Gastroesophageal sphincter (tissue), 4 donors: Measurements from ENCODE around the gene CLCN1. TPM values are rescaled to one million over a fixed set of nuclear protein-coding genes. Genes with fewer than 3 reads are reported as not detected.

Source experiments
- ATAC-seq: fragments of 150-250 bp; one replicate; pipeline ENCODE4 v1.9.1; 2016; ENCODE audit warnings: mild to moderate bottlenecking, moderate library complexity
- H3K27ac ChIP-seq, 4 donors: fragments of 200-600 bp; sonication (generic) in 3 of 4; 1 replicate in 3 of 4; 2 replicates in 1 of 4; pipeline ENCODE4 v1.5.1; 2016 to 2019
- H3K27me3 ChIP-seq: fragments of 200-600 bp; sonication (generic); one replicate; pipeline ENCODE4 v1.5.1; 2019
- H3K36me3 ChIP-seq, 2 donors: fragments of 200-600 bp; sonication (generic); one replicate each; pipeline ENCODE4 v1.5.1; 2019; ENCODE audit warnings: control low read depth in 1 of 2
- H3K4me1 ChIP-seq, 3 donors: fragments of 200-600 bp; sonication (generic); 1 replicate in 2 of 3; 2 replicates in 1 of 3; pipeline ENCODE4 v1.5.1; 2016 to 2019; ENCODE audit warnings: control low read depth in 2 of 3
- H3K4me3 ChIP-seq, 2 donors: fragments of 200-600 bp; sonication (generic); one replicate each; pipeline ENCODE4 v1.5.1; 2019; ENCODE audit warnings: mild to moderate bottlenecking in 1 of 2, moderate library complexity in 1 of 2
- H3K9me3 ChIP-seq, 3 donors: fragments of 200-600 bp; sonication (generic); one replicate each; pipeline ENCODE4 v1.5.1; 2017 to 2019; ENCODE audit warnings: control low read depth in 2 of 3
- EP300 ChIP-seq: sonication (generic); formaldehyde crosslinking; IDR thresholded peaks from one replicate; pipeline ENCODE4 v1.6.1; 2017; ENCODE audit warnings: antibody characterized with exemption, mild to moderate bottlenecking
- POLR2A ChIP-seq, 2 donors: fragments of 450-650 bp; IDR thresholded peaks; one replicate each; pipeline ENCODE4 v1.6.1; 2017; ENCODE audit warnings: antibody characterized with exemption in 2 of 2, mild to moderate bottlenecking in 2 of 2, moderate library complexity in 1 of 2
- POLR2AphosphoS5 ChIP-seq: sonication (generic); formaldehyde crosslinking; IDR thresholded peaks from one replicate; pipeline ENCODE4 v1.6.1; 2017; ENCODE audit warnings: antibody characterized with exemption
- WGBS, 2 donors: methylation state at CpG; one replicate each; pipeline ENCODE4 v1.1.5; 2018; ENCODE audit warnings: low coverage in 1 of 2; 5-methylcytosine and 5-hydroxymethylcytosine counted together
- small RNA-seq, 4 donors: library from RNA; depleted of rRNA; stranded (forward); fragments of <200 nt; gene quantifications; one replicate each; pipeline ENCODE3, GENCODE V24; 2016
- total RNA-seq, 4 donors: library from RNA; depleted of rRNA; stranded (reverse); fragments of >200 nt; gene quantifications; one replicate each; pipeline ENCODE4 v1.1.0, GENCODE V29; 2016
- TF ChIP-seq, protein P1 (sequence below), 4 experiments: fragments of 200-600 bp in 2 of 4; fragments of 450-650 bp in 2 of 4; sonication (generic) in 1 of 4; IDR thresholded peaks; one replicate each; pipeline ENCODE4 v1.5.1; 2017 to 2019; ENCODE audit warnings: antibody characterized with exemption in 4 of 4, mild to moderate bottlenecking in 2 of 4, moderate library complexity in 2 of 4

The CLCN1 gene
- total RNA-seq, 4 donors from 2014 or later: not detected

DNA sequence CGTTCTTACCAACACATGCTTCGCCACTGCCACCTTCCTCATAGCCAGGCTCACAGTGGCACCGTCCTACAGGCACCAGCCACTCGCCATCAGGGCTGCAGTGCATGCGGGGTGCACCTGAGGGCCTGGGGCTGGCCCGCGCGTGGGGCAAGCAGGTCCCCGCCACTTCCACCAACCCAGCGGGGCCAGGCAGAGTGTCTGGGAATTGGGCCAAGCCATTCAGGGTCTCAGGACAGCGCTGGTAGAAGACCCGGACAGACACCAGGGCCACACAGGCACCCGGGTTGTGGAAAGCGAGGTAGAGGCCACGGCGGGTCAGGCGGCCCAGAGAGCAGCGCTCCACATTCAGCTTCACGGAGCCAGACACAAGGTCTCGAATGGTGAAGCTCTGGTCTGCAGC, 83.7 kb downstream of the CLCN1 start:
- H3K36me3 ChIP-seq: no peaks in the 10 kb centered on the region
- no peak for TF ChIP-seq POLR2A (IDR thresholded peaks at IDR 0.05)
- no peak for TF ChIP-seq POLR2AphosphoS5
- H3K27ac ChIP-seq: no peak overlapping the region
- no peak for ATAC-seq
- H3K4me1 ChIP-seq: peaks cover 0 to 15% (median 0%) of the 10 kb centered on the region in 3 donors
- no peaks in the 10 kb centered on the region for H3K9me3 ChIP-seq
- 95 to 100% methylated on average over 1 to 9 of the region's 20 CpGs for WGBS, 2 donors
- no peaks in the 10 kb centered on the region for H3K27me3 ChIP-seq
- H3K4me3 ChIP-seq: no peak overlapping the region

GRCh38 chr7:143401265-143401664, 85.4 kb downstream of the CLCN1 start:
- Histone ChIP-seq H3K36me3 (no peaks in the 10 kb centered on the region), H3K4me3 (no peak overlapping the region), H3K9me3 (no peaks in the 10 kb centered on the region), H3K27me3 (no peaks in the 10 kb centered on the region), H3K4me1 (no peaks in the 10 kb centered on the region), H3K27ac (no peak overlapping the region)
- no peak for ATAC-seq
- no CpG with 5 or more reads among the region's 12 CpGs for WGBS, 2 donors
- TF ChIP-seq EP300 (no peak), POLR2A (IDR thresholded peaks at IDR 0.05) (no peak), POLR2AphosphoS5 (no peak)
- TF ChIP-seq, protein P1, sequence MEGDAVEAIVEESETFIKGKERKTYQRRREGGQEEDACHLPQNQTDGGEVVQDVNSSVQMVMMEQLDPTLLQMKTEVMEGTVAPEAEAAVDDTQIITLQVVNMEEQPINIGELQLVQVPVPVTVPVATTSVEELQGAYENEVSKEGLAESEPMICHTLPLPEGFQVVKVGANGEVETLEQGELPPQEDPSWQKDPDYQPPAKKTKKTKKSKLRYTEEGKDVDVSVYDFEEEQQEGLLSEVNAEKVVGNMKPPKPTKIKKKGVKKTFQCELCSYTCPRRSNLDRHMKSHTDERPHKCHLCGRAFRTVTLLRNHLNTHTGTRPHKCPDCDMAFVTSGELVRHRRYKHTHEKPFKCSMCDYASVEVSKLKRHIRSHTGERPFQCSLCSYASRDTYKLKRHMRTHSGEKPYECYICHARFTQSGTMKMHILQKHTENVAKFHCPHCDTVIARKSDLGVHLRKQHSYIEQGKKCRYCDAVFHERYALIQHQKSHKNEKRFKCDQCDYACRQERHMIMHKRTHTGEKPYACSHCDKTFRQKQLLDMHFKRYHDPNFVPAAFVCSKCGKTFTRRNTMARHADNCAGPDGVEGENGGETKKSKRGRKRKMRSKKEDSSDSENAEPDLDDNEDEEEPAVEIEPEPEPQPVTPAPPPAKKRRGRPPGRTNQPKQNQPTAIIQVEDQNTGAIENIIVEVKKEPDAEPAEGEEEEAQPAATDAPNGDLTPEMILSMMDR (IDR thresholded peaks at IDR 0.05): no peak

Small RNA genes within 50 kb of the gene (small RNA-seq; reads per million reads assigned to genes)
- 0.45 to 3.1 (median 1.3) reads per million in 4 donors for gene MIR6892
- 0 reads per million in 4 donors for gene RN7SL481P
- gene RN7SL535P: 0 reads per million in 4 donors

Other genes starting within 250 kb of the CLCN1 start
- gene PIP, start 184.0 kb upstream of the CLCN1 start, total RNA-seq: 1 to 10 TPM in 1 of 4 donors, not detected in 3; 6.8 TPM
- gene TAS2R39, start 132.7 kb upstream of the CLCN1 start, total RNA-seq: not detected
- not detected for gene TAS2R40, start 94.1 kb upstream of the CLCN1 start, total RNA-seq
- 100 to 1,000 TPM in 3 of 4 donors, 10 to 100 TPM in 1; 98.1 to 128 (median 120) TPM for gene GSTK1, start 52.7 kb upstream of the CLCN1 start, total RNA-seq
- gene TMEM139, start 31.2 kb upstream of the CLCN1 start, total RNA-seq: 1 to 10 TPM in 1 of 4 donors, under 1 TPM in 2, not detected in 1; 0.40 to 1.4 (median 0.49) TPM
- 10 to 100 TPM; 10.1 to 14.5 (median 13.6) TPM for gene CASP2, start 27.8 kb upstream of the CLCN1 start, total RNA-seq
- gene FAM131B, start 46.6 kb downstream of the CLCN1 start, total RNA-seq: 1 to 10 TPM in 2 of 4 donors, under 1 TPM in 2; 0.31 to 2.4 (median 1.2) TPM
- gene ZYX, start 65.2 kb downstream of the CLCN1 start, total RNA-seq: 100 to 1,000 TPM; 111 to 389 (median 146) TPM
- gene EPHA1, start 92.7 kb downstream of the CLCN1 start, total RNA-seq: 1 to 10 TPM in 1 of 4 donors, under 1 TPM in 1, not detected in 2; 0.78 to 2.5 TPM
- gene TAS2R60, start 127.3 kb downstream of the CLCN1 start, total RNA-seq: under 1 TPM in 1 of 4 donors, not detected in 3; 0.40 TPM
- not detected for gene TAS2R41, start 161.8 kb downstream of the CLCN1 start, total RNA-seq